ENCODE results near the gene CIAO1.

Gene CIAO1

GRCh38 chr2:96259497-96259921 is 6.5 kb upstream of the CIAO1 start:
- TF ChIP-seq CTCF (IDR thresholded peaks at IDR 0.05; ENCODE audit: low read depth, low read length), result no peak
- Histone ChIP-seq H3K27ac (peak overlapping the region; percentile 75), H3K9me3 (ENCODE audit: severe bottlenecking) (no peaks in the 10 kb centered on the region), H3K27me3 (ENCODE audit: insufficient read depth, low read depth, severe bottlenecking) (no peaks in the 10 kb centered on the region), H3K36me3 (peaks cover 41% of the 10 kb centered on the region), H3K4me3 (ENCODE audit: low read depth, low read length) (no peak overlapping the region)
- peak; percentile 38 for DNase-seq

GRCh38 chr2:96260387-96261260 is 5.4 kb upstream of the CIAO1 start:
- Histone ChIP-seq H3K4me3 (ENCODE audit: low read depth, low read length) (no peak overlapping the region), H3K27ac (peak overlapping the region; percentile 75), H3K36me3 (peaks cover 30% of the 10 kb centered on the region), H3K9me3 (ENCODE audit: severe bottlenecking) (no peaks in the 10 kb centered on the region), H3K27me3 (ENCODE audit: insufficient read depth, low read depth, severe bottlenecking) (no peaks in the 10 kb centered on the region)
- DNase-seq, result peak; percentile 91
- peak; percentile 84 for TF ChIP-seq CTCF (IDR thresholded peaks at IDR 0.05; ENCODE audit: low read depth, low read length)

- no peaks in the 10 kb centered on the region for H3K9me3 ChIP-seq (ENCODE audit: severe bottlenecking)
- H3K27ac ChIP-seq, result peak overlapping the region; percentile 73
- H3K4me3 ChIP-seq (ENCODE audit: low read depth, low read length), result no peak overlapping the region
- H3K36me3 ChIP-seq, result peaks cover 29% of the 10 kb centered on the region
- DNase-seq, result no peak
- no peaks in the 10 kb centered on the region for H3K27me3 ChIP-seq (ENCODE audit: insufficient read depth, low read depth, severe bottlenecking)
- no peak for TF ChIP-seq CTCF (IDR thresholded peaks at IDR 0.05; ENCODE audit: low read depth, low read length)
Measured at GRCh38 chr2:96261328-96262003, 4.6 kb upstream of the CIAO1 start.

GRCh38 chr2:96262306-96262705 is 3.7 kb upstream of the CIAO1 start:
- Histone ChIP-seq H3K27ac (no peak overlapping the region), H3K36me3 (peaks cover 31% of the 10 kb centered on the region), H3K9me3 (ENCODE audit: severe bottlenecking) (no peaks in the 10 kb centered on the region), H3K27me3 (ENCODE audit: insufficient read depth, low read depth, severe bottlenecking) (no peaks in the 10 kb centered on the region), H3K4me3 (ENCODE audit: low read depth, low read length) (no peak overlapping the region)
- TF ChIP-seq CTCF (IDR thresholded peaks at IDR 0.05; ENCODE audit: low read depth, low read length), result no peak
- no peak for DNase-seq

- no peak for DNase-seq
- Histone ChIP-seq H3K4me3 (ENCODE audit: low read depth, low read length) (peak overlapping the region; percentile 53), H3K9me3 (ENCODE audit: severe bottlenecking) (no peaks in the 10 kb centered on the region), H3K36me3 (peaks cover 43% of the 10 kb centered on the region), H3K27me3 (ENCODE audit: insufficient read depth, low read depth, severe bottlenecking) (no peaks in the 10 kb centered on the region), H3K27ac (no peak overlapping the region)
- TF ChIP-seq CTCF (IDR thresholded peaks at IDR 0.05; ENCODE audit: low read depth, low read length), result no peak
Measured at GRCh38 chr2:96264086-96264485, 1.9 kb upstream of the CIAO1 start.
